ENCODE data around the gene ZMYM4. TPM values are rescaled to one million over a fixed set of nuclear protein-coding genes. Genes with fewer than 3 reads are reported as not detected.

Gene ZMYM4
- total RNA-seq, 8 experiments from 2014 or later: 34.4 to 82.5 (median 63.3) TPM

GRCh38 chr1:35398739-35399138 lies 130.2 kb downstream of the ZMYM4 start:
- Histone ChIP-seq H3K4me1 (replicated peaks in 1 of 2) (no peaks in the 10 kb centered on the region), H3K4me3 (no peak overlapping the region), H3K27ac (no peak overlapping the region)
- ATAC-seq (replicated peaks in 6 of 8): no peak
- in situ Hi-C loops (cut with MboI; ENCODE audit: low pct_unique_long_range_greater_than_20kb in 2 of 9, low sequenced_read_pairs in 9 of 9, unreplicated experiment in 9 of 9): loop anchor here in 1 of 9 experiments (25.0 kb wide), 2 partner anchors 111 to 186 kb away; no protein-coding TSS in a partner anchor
- WGBS, 10 experiments: 89 to 100% (median 100%) methylated on average over 1 to 3 of the region's 3 CpGs; no CpG with 5 or more reads in 1 of the 10 experiments

DNA sequence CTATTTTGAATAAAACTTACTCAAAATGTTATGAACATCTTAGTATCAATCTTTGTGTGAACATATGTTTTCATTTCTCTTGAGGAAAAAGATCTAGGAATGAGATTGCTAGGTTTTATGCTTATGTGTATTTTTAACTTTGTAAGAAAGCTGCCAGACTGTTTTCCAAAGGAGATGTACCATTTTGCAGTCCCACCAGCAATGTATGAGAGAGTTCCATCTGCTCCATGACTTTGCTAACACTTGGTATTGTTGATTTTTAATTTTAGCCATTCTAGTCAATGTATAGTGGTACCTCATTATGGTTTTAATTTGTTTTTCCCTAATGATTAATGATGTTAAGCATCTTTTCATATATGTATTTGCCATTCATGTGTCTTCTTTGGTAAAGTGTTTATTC lies 132.5 kb downstream of the ZMYM4 start:
- Histone ChIP-seq H3K27ac (no peak overlapping the region), H3K4me1 (replicated peaks in 1 of 2) (no peaks in the 10 kb centered on the region), H3K4me3 (no peak overlapping the region)
- in situ Hi-C loops (cut with MboI; ENCODE audit: low pct_unique_long_range_greater_than_20kb in 2 of 9, low sequenced_read_pairs in 9 of 9, unreplicated experiment in 9 of 9): no loop called here
- ATAC-seq (replicated peaks in 6 of 8): no peak

DNA sequence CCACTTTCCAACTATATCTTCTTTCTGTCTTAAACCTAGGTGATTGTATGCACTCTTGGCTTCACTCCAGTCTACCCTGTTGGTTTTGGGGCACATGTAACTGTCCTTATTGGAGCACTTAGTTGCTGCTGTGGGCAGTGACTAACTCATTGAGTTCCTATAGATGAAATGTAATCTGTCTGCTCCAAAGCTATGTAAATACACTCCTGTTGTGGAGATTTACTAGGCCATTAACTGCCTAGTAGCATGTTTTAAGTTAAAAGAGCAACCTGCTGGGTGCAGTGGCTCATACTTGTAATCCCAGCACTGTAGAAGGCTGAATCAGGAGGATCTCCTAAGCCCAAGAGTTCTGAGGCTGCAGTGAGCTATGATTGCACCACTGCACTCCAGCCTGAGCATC lies 137.6 kb downstream of the ZMYM4 start:
- in situ Hi-C loops (cut with MboI; ENCODE audit: low pct_unique_long_range_greater_than_20kb in 2 of 9, low sequenced_read_pairs in 9 of 9, unreplicated experiment in 9 of 9): no loop called here
- H3K27ac ChIP-seq: no peak overlapping the region
- H3K4me1 ChIP-seq (replicated peaks in 1 of 2): no peaks in the 10 kb centered on the region
- no peak overlapping the region for H3K4me3 ChIP-seq
- ATAC-seq (replicated peaks in 6 of 8): no peak

DNA sequence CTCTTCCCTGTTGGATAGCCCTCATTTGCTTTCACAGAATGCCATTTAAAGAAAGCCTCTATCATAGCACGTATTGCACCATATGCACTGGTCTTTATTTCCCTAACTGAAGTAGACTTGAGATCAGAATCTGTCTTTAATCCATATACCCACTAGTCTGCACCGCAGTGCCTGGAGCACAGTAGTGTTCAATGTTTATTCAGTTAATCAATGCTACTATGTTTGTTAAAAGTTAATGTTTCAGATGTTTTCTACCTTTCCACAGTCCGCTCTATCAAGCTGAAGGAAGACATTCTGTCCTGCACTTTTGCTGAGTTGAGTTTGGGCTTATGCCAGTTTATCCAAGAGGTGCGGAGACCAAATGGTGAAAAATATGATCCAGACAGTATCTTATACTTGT lies 139.2 kb downstream of the ZMYM4 start:
- ATAC-seq (replicated peaks in 6 of 8): no peak
- in situ Hi-C loops (cut with MboI; ENCODE audit: low pct_unique_long_range_greater_than_20kb in 2 of 9, low sequenced_read_pairs in 9 of 9, unreplicated experiment in 9 of 9): no loop called here
- no peak overlapping the region for H3K27ac ChIP-seq
- no peak overlapping the region for H3K4me3 ChIP-seq
- WGBS, 10 experiments: 82 to 100% (median 100%) methylated on average over 1 to 4 of the region's 4 CpGs; no CpG with 5 or more reads in 1 of the 10 experiments
- no peaks in the 10 kb centered on the region for H3K4me1 ChIP-seq (replicated peaks in 1 of 2)

DNA sequence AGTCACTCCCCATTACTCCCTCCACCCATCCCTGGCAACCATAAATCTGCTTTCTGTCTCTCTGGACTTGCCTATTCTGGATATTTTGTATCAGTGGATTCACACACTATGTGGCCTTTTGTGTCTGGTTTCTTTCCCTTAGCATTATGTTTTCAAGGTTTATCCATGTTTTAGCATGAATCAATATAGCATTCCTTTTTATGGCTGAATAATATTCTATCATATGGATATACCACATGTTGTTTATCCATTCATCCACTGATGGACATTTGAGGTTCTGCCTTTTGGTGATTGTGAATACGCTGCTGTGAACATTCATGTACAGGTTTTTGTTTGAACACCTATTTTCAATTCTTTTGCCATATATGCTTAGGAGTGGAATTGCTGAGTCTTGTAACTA lies 140.4 kb downstream of the ZMYM4 start:
- Histone ChIP-seq H3K27ac (no peak overlapping the region), H3K4me3 (no peak overlapping the region), H3K4me1 (replicated peaks in 1 of 2) (no peaks in the 10 kb centered on the region)
- in situ Hi-C loops (cut with MboI; ENCODE audit: low pct_unique_long_range_greater_than_20kb in 2 of 9, low sequenced_read_pairs in 9 of 9, unreplicated experiment in 9 of 9): no loop called here
- WGBS, 10 experiments: 94 to 100% (median 100%) methylated on average over 1 of the region's 1 CpG; no CpG with 5 or more reads in 2 of the 10 experiments
- ATAC-seq (replicated peaks in 6 of 8): peak in 1 of 8 experiments; percentile 55

DNA sequence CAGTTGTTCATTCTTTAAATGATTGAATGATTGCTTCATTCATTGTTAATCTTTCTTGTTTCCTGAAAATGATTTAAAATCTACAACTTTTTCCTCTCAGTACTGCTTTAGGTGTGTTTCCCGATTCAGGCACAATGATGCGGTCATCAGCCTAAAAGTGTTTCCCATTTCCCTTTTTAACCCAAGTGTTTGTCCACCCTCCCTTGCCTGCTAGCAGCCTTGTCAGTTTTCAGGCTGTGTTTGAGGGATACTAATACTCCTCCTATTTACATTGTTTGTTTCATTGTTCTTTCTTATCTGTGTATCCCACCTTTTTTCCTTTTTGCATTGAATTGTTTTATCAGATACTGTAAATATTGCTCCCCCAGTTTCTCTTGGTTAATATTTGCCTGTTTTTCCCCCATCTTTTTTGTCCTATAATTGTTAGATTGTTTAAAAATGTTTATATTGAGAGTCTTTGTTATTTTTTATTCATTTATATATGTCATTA lies 157.6 kb downstream of the ZMYM4 start:
- no peak overlapping the region for H3K27ac ChIP-seq
- in situ Hi-C loops (cut with MboI; ENCODE audit: low pct_unique_long_range_greater_than_20kb in 2 of 9, low sequenced_read_pairs in 9 of 9, unreplicated experiment in 9 of 9): loop anchor here in 1 of 9 experiments (25.0 kb wide), 1 partner anchor 311 kb away; no protein-coding TSS in a partner anchor
- no peak overlapping the region for H3K4me3 ChIP-seq
- 73 to 100% (median 91%) methylated on average over 2 of the region's 2 CpGs for WGBS, 10 experiments
- H3K4me1 ChIP-seq (replicated peaks in 1 of 2): no peaks in the 10 kb centered on the region
- ATAC-seq (replicated peaks in 6 of 8): no peak

- ATAC-seq (replicated peaks in 6 of 8): no peak
- no peak overlapping the region for H3K4me3 ChIP-seq
- WGBS, 10 experiments: 80 to 100% (median 94%) methylated on average over 1 to 7 of the region's 7 CpGs
- in situ Hi-C loops (cut with MboI; ENCODE audit: low pct_unique_long_range_greater_than_20kb in 2 of 9, low sequenced_read_pairs in 9 of 9, unreplicated experiment in 9 of 9): loop anchor here in 1 of 9 experiments (25.0 kb wide), 1 partner anchor 309 kb away; no protein-coding TSS in a partner anchor
- no peaks in the 10 kb centered on the region for H3K4me1 ChIP-seq (replicated peaks in 1 of 2)
- no peak overlapping the region for H3K27ac ChIP-seq
Observed at GRCh38 chr1:35428360-35428759, 159.9 kb downstream of the ZMYM4 start.

DNA sequence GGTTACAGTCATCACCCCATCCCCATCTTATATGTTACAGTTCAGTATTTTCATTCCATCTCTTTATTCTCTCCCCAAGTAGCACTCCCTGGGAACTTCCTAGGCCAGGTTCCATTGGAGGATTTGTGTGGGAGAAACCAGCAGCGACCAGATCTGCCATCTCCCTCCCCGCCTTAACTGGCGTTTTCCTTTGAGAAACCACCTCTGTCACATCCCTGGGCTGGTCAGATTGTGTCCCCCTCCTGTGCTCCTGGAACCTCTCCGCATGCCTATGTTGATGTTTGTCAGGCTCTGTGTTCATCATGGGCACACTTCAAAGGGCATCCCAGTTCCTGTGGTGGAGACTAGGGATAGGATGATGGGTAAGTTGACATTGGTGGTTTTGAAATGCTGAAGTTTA lies 162.3 kb downstream of the ZMYM4 start:
- in situ Hi-C loops (cut with MboI; ENCODE audit: low pct_unique_long_range_greater_than_20kb in 2 of 9, low sequenced_read_pairs in 9 of 9, unreplicated experiment in 9 of 9): loop anchor here in 1 of 9 experiments (25.0 kb wide), 1 partner anchor 307 kb away; no protein-coding TSS in a partner anchor
- WGBS, 10 experiments: 83 to 100% (median 96%) methylated on average over 1 to 4 of the region's 4 CpGs; no CpG with 5 or more reads in 3 of the 10 experiments
- no peak overlapping the region for H3K27ac ChIP-seq
- H3K4me1 ChIP-seq (replicated peaks in 1 of 2): no peaks in the 10 kb centered on the region
- H3K4me3 ChIP-seq: no peak overlapping the region
- ATAC-seq (replicated peaks in 6 of 8): no peak

DNA sequence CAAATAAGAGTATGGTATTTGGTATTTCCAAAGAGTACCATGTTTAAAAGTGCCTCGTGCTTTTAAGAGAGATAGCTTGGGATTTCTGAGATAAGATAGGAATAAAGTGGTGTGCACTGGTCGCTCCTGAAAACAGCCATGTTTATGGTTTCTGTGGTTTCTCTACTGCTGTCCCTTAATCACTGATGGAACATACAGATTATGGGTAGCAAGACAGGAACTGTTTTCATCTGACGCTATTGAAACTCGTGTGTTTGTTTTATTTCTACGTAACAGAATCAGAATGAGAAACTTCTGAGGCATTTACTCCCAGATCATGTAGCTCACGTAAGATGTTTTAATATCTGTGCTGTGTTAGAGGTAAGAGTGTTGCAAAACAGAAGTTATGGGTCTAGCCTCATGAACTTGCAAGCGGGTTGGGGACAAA lies 162.7 kb downstream of the ZMYM4 start:
- ATAC-seq (replicated peaks in 6 of 8): no peak
- in situ Hi-C loops (cut with MboI; ENCODE audit: low pct_unique_long_range_greater_than_20kb in 2 of 9, low sequenced_read_pairs in 9 of 9, unreplicated experiment in 9 of 9): loop anchor here in 1 of 9 experiments (25.0 kb wide), 1 partner anchor 306 kb away; no protein-coding TSS in a partner anchor
- no peaks in the 10 kb centered on the region for H3K4me1 ChIP-seq (replicated peaks in 1 of 2)
- H3K27ac ChIP-seq: no peak overlapping the region
- H3K4me3 ChIP-seq: no peak overlapping the region
- WGBS, 10 experiments: 67 to 100% (median 93%) methylated on average over 2 to 7 of the region's 7 CpGs

DNA sequence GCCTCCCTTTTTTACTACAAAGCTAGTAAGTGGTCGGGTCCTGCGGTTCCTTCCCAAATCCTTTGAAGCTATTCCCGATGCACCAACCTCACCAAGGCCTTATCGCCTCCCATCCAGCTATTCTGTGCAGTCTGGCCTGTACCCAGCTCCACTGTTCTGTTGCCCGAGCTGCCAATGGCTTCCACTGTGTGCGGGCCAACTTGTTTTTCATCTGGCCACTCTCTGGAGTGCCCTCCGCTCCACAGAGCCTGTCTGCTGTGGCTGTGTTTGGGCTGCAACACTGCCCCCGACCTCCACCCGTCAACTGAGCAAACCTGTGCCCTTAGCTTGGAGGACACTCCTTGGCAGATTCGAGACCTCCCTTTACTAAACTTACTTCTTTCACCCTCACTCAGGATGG lies 163.7 kb downstream of the ZMYM4 start:
- Histone ChIP-seq H3K4me1 (replicated peaks in 1 of 2) (no peaks in the 10 kb centered on the region), H3K4me3 (no peak overlapping the region), H3K27ac (no peak overlapping the region)
- ATAC-seq (replicated peaks in 6 of 8): peak in 1 of 8 experiments; percentile 19
- WGBS, 10 experiments: 83 to 100% (median 97%) methylated on average over 1 to 8 of the region's 10 CpGs; no CpG with 5 or more reads in 2 of the 10 experiments
- in situ Hi-C loops (cut with MboI; ENCODE audit: low pct_unique_long_range_greater_than_20kb in 2 of 9, low sequenced_read_pairs in 9 of 9, unreplicated experiment in 9 of 9): loop anchor here in 1 of 9 experiments (25.0 kb wide), 1 partner anchor 305 kb away; no protein-coding TSS in a partner anchor

- in situ Hi-C loops (cut with MboI; ENCODE audit: low pct_unique_long_range_greater_than_20kb in 2 of 9, low sequenced_read_pairs in 9 of 9, unreplicated experiment in 9 of 9): loop anchor here in 1 of 9 experiments (25.0 kb wide), 1 partner anchor 304 kb away; no protein-coding TSS in a partner anchor
- no peak overlapping the region for H3K4me3 ChIP-seq
- 89 to 100% (median 97%) methylated on average over 3 to 10 of the region's 15 CpGs; no CpG with 5 or more reads in 4 of the 10 experiments for WGBS, 10 experiments
- no peaks in the 10 kb centered on the region for H3K4me1 ChIP-seq (replicated peaks in 1 of 2)
- no peak for ATAC-seq (replicated peaks in 6 of 8)
- H3K27ac ChIP-seq: no peak overlapping the region
Observed at GRCh38 chr1:35433714-35434113, 165.2 kb downstream of the ZMYM4 start.

DNA sequence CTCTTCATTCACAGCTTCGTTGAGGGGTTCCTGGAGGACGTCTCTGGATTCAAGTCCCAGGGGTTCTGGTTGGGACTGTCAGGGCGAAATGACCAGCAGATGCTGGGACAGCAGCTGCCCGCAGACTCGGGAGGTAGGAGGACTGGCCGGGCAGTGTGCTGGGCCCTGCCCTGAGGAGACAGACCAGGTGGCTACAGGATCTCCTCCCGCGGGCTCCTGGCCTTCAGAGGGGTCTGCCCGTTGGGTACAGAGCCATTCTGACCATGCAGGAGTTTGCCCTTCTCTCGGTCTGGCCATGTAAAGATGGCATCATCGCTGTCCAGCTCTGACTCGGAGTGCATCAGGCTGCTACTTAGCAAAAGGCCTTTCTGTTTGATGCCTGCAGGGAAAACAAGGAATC lies 166.2 kb downstream of the ZMYM4 start:
- ATAC-seq (replicated peaks in 6 of 8): peak in 1 of 8 experiments; percentile 14
- WGBS, 10 experiments: 87 to 100% (median 90%) methylated on average over 1 to 7 of the region's 12 CpGs; no CpG with 5 or more reads in 7 of the 10 experiments
- H3K4me1 ChIP-seq (replicated peaks in 1 of 2): no peaks in the 10 kb centered on the region
- H3K27ac ChIP-seq: no peak overlapping the region
- in situ Hi-C loops (cut with MboI; ENCODE audit: low pct_unique_long_range_greater_than_20kb in 2 of 9, low sequenced_read_pairs in 9 of 9, unreplicated experiment in 9 of 9): loop anchor here in 1 of 9 experiments (25.0 kb wide), 1 partner anchor 303 kb away; no protein-coding TSS in a partner anchor
- no peak overlapping the region for H3K4me3 ChIP-seq

GRCh38 chr1:35436078-35436477 lies 167.6 kb downstream of the ZMYM4 start:
- ATAC-seq (replicated peaks in 6 of 8): peak in 1 of 8 experiments; percentile 10
- 79 to 100% (median 96%) methylated on average over 1 to 9 of the region's 10 CpGs; no CpG with 5 or more reads in 4 of the 10 experiments for WGBS, 10 experiments
- Histone ChIP-seq H3K27ac (no peak overlapping the region), H3K4me3 (no peak overlapping the region), H3K4me1 (replicated peaks in 1 of 2) (no peaks in the 10 kb centered on the region)
- in situ Hi-C loops (cut with MboI; ENCODE audit: low pct_unique_long_range_greater_than_20kb in 2 of 9, low sequenced_read_pairs in 9 of 9, unreplicated experiment in 9 of 9): loop anchor here in 1 of 9 experiments (25.0 kb wide), 1 partner anchor 301 kb away; no protein-coding TSS in a partner anchor
